ENCODE data around the gene PRR13.
"Not testable (repeated sequence)": the region's sequence is repeated elsewhere in the genome, so short reads cannot be mapped to it uniquely, and the experiment has no call there.

PRR13 gene, protein sequence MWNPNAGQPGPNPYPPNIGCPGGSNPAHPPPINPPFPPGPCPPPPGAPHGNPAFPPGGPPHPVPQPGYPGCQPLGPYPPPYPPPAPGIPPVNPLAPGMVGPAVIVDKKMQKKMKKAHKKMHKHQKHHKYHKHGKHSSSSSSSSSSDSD

DNA sequence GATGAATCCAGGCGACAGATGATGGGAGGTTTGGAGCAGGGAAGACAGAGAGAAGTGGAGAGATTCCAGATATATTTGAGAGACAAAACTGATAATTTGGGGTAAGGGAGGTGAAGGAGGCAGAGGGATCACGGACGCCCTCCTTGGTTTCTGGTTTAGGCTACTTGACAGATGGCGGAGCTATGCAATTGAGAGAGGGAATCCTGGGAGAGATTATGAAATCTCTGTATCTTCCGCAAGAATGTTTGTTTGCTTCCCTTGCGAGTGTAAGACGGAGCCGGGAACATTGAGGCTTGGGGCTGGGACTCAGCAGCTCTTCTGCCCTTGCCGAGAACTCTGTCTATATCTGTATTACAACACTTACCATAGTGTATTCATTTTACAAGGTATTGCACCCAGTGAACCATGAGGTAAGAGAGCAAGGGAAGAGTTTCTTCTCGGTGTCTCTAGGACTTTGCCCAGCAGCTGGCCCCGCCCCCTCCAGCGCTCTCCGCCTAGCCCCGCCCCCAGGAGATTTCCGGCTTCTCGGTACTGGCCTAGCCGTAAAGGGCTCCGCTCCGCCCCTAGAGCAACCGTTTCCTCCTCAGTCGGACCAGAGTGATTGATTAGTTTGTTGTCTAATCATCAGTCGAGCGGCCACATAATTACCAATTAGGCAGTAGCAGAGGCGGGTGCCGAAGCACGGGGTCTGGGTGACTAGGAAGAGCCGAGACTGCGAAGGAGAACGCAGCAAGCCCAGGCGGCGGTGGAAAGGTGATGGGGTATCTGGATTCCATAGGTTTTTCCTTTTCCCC lies at the start of gene PRR13:
Gene PRR13 (plus strand): TSS at position 695 of the 794 bp plus-strand sequence. CDS start 981 bp downstream, outside the sequence.
- DNase-seq = peak; percentile 97

DNA sequence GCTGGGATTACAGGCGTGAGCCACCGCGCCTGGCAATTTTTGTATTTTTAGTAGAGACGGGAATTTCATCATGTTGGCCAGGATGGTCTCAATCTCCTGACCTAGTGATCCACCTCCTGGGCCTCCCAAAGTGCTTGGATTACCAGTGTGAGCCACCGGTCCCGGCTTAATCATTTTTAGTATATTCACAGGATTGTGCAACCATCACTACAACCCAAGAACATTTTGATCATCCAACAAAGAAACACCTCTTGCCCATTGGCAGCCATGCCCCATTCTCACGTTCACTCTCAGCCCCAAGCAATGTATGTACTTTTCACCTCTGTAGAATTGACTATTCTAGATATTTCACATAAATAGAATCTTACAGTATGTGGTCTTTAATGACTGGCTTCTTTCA lies 41.6 kb upstream of the PRR13 start:
- DNase-seq = no peak

DNA sequence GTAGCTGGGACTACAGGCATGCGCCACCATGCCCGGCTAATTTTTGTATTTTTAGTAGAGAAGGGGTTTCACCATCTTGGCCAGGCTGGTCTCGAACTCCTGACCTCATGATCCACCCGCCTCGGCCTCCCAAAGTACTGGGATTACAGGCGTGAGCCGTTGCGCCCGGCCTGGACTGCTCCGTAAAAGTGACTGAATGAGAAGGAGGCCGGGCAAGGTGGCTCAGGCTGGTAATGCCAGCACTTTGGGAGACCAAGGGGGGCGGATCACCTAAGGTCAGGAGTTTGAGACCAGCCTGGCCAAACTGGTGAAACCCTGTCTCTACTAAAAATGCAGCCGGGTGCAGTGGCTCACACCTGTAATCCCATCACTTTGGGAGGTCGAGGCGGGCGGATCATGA lies 39.2 kb upstream of the PRR13 start:
- DNase-seq = not testable (repeated sequence)

GRCh38 chr12:53402871-53403270 lies 38.7 kb upstream of the PRR13 start:
- DNase-seq = no peak

DNA sequence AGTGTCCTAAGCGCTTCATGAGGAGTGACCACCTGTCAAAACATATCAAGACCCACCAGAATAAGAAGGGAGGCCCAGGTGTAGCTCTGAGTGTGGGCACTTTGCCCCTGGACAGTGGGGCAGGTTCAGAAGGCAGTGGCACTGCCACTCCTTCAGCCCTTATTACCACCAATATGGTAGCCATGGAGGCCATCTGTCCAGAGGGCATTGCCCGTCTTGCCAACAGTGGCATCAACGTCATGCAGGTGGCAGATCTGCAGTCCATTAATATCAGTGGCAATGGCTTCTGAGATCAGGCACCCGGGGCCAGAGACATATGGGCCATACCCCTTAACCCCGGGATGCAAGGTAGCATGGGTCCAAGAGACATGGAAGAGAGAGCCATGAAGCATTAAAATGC lies 30.6 kb upstream of the PRR13 start:
- no peak for DNase-seq

GRCh38 chr12:53413485-53414204 lies 27.9 kb upstream of the PRR13 start:
- DNase-seq = no peak

- no peak for DNase-seq
Measured at GRCh38 chr12:53414756-53415417, 26.6 kb upstream of the PRR13 start.

DNA sequence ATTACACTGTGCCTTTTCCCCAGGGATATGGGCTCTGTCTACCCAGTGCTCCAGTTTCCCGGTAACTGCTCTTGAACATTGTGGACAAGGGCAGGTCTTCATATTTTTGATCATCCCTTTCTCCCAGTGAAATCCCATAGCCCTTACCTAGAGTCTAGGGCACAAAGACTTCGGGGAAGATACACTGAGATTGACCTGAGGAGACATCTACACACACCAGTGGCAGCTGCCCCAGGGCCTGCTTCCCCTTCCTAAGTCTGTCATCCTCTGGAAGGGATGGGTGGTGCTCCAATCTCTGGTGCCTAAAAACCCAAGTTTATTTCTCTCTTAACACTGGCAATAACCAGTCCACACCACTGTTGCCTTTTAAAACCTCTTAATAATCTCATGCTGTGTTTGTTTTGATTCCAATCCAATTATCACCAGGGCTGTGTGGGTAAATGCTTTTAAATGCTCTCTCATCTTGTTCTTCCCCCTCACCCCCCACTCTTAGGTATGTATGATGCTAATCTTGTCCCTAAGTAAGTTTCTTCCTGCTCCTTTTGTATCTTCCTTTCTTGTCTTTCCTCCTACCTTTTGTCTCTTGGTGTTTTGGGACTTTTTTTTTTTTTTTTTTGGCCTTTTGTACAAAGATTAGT lies 25.7 kb upstream of the PRR13 start:
- DNase-seq = not testable (repeated sequence)

DNA sequence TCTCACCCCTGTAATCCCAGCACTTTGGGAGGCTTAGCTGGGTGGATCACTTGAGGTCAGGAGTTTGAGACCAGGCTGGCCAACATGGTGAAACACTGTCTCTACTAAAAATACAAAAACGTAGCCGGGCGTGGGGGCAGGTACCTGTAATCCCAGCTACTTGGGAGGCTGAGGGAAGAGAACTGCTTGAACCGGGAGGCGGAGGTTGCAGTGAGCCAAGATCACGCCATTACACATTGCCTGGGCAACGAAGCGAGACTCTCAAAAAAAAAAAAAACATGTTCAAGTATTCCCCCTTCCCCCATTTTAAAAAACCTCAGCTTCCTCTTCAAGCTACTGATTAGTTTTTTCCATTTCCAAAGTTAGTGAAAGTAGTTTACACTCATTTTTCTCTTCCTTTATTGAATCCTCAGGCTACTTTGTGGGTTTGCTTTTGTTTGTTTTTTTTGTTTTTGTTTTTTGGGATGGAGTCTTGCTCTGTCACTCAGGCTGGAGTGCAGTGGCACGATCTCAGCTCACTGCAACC lies 24.2 kb upstream of the PRR13 start:
- not testable (repeated sequence) for DNase-seq

GRCh38 chr12:53418221-53418620 lies 23.3 kb upstream of the PRR13 start:
- DNase-seq = no peak

GRCh38 chr12:53419756-53420155 lies 21.8 kb upstream of the PRR13 start:
- DNase-seq = no peak

DNA sequence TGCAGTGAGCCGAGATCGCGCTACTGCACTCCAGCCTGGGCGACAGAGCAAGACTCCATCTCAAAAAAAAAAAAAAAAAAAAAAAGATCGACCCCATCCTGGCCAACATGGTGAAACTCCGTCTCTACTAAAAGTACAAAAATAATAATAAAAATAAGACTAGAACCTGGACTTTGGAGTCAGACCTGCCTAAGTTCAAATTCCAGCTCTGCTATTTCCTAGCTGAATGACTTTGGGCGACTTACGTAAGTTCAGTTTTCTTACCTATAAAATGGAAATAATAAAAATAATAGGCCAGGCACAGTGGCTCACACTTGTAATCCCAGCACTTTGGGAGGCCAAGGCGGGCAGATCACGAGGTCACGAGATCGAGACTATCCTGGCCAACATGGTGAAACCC lies 19.3 kb upstream of the PRR13 start:
- not testable (repeated sequence) for DNase-seq

- no peak for DNase-seq
Measured at GRCh38 chr12:53423597-53423996, 17.9 kb upstream of the PRR13 start, which contains the start of gene AMHR2. AMHR2 (plus strand) TSS chr12:53423855; CDS start chr12:53423935, 80 bp downstream.

DNA sequence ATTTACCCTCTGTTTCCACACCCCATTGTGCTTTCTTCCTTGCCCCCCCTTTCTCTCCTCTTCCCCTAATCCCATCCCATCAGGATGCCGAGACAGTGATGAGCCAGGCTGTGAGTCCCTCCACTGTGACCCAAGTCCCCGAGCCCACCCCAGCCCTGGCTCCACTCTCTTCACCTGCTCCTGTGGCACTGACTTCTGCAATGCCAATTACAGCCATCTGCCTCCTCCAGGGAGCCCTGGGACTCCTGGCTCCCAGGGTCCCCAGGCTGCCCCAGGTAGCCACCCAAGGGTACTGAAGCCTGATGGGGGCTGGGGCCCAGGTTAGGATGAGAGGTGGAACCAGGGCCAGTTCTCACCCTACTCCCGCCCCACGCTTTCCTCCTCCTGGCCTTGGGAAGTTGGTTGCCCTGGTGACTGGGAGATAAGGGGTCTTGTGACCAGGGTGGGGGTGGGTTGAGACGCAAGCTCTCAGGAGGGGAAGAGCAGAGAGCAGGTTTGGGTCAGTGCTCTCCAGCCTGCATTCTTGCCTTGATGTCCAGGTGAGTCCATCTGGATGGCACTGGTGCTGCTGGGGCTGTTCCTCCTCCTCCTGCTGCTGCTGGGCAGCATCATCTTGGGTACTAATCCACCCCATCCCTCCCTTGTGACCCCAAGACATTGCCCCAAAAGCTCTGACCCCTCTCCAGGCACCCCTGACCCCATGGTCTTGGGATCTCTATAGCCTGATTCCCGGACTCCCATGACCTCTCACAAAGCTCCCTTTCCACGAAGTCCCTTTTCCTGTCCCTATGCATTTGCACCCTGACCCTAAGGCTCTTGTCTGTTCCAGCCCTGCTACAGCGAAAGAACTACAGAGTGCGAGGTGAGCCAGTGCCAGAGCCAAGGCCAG lies 16.7 kb upstream of the PRR13 start:
- no peak for DNase-seq

DNA sequence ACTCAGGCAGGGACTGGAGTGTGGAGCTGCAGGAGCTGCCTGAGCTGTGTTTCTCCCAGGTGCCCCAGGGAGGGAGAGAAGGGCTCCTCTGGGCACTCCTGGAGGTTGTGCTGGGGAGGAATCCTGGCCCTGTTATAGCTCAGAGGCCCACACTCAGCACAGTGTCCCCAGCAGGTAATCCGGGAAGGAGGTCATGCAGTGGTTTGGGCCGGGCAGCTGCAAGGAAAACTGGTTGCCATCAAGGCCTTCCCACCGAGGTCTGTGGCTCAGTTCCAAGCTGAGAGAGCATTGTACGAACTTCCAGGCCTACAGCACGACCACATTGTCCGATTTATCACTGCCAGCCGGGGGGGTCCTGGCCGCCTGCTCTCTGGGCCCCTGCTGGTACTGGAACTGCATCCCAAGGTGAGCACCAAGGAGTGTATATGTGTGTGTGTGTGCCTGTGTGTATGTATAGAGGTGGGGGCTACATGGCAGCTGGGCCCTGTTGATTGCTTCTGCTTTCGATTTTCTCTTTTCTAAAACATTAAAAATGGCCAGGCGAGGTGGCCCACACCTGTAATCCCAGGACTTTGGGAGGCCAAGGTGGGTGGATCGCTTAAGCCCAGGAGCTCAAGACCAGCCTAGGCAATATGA lies 15.9 kb upstream of the PRR13 start:
- no peak for DNase-seq

DNA sequence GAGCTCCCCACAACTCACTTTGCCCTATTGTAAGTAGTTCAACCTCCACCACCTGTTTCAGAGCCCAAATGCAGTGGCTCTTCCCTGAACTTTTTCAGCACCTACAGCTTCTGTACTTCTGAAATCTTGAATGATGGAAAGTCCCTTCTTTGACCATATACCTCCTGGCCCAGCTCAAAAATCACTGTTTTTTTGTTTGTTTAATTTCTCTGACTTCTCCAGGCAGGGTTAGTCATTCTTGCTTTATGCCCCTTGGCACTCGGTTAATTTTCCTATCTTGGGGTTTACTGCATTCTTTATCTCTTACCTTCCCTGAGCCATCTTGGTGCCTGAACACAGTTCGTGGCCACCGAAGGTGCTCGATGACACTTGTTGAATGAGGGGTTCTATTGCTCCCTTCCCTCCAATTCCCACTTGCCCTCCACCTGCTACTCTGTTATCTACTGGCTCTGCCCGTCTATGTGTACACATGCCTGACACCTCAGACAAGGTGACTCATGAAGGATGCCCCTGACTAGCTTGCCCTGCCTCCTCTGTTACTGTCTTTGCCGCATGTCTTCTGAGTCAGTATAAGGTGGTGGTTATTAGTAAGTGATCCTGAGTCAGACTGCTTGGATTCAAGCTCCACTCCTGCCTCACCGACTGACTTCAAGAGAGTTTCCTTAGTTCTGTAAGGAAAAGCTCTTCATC lies 13.5 kb upstream of the PRR13 start:
- DNase-seq = no peak

DNA sequence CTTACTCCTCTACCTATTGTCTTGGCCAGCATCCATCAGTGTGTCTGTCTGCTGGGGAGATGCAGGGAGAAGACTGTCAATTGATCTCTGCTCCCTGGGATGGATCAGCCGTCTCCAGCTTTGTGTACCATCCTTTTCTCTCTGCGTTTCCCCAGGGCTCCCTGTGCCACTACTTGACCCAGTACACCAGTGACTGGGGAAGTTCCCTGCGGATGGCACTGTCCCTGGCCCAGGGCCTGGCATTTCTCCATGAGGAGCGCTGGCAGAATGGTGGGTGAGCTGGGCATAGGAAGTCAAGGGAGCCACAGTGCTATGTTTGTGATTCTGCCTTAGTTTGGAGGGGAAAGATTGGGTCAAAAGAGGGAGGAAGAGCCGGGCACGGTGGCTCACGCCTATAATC lies 12.8 kb upstream of the PRR13 start:
- DNase-seq = no peak

DNA sequence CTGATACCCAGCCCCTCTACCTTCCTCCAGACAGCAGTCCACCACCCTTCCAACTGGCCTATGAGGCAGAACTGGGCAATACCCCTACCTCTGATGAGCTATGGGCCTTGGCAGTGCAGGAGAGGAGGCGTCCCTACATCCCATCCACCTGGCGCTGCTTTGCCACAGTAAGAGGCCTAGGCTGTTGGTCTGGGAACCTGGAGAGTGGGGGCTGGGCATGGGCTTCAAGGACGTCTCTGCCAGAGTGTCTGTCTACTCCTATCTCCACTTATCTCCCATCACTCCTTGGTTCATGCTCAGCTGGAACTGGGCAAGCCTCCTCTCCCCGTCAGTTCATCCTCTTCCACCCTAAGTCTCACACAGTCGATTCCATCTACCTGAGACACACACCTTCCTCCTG lies 11.4 kb upstream of the PRR13 start:
- DNase-seq = no peak

DNA sequence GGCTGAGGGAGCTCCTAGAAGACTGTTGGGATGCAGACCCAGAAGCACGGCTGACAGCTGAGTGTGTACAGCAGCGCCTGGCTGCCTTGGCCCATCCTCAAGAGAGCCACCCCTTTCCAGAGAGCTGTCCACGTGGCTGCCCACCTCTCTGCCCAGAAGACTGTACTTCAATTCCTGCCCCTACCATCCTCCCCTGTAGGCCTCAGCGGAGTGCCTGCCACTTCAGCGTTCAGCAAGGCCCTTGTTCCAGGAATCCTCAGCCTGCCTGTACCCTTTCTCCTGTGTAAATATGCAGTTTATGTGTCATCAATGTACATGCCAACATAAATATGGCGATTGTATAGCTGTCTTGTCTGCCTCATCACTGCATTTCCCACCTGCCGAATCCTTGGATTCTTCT lies 10.3 kb upstream of the PRR13 start:
- DNase-seq = no peak

- DNase-seq = not testable (repeated sequence)
Measured at GRCh38 chr12:53435326-53435725, 6.2 kb upstream of the PRR13 start.

Measured in activated effector memory CD4-positive, alpha-beta T cell treated with Interleukin-2 at 50 U/mL for 16 hours (primary cell).